K562 (cell line): ENCODE data around the gene PRM1. TPM values are rescaled to one million over a fixed set of nuclear protein-coding genes. Genes with fewer than 3 reads are reported as not detected.

ENCODE experiments used
- ATAC-seq: fragments of 200-7000 bp; cut with Tn5 transposase; 3 replicates; pipeline ENCODE4 v1.9.1; 2020; ENCODE audit warnings: moderate library complexity
- Bru-seq: library from RNA; stranded (reverse); fragments of 400-500 nt; gene quantifications from one replicate; lab custom pipeline; 2021; lab: Mats Ljungman, UMichigan
- BruChase-seq, 2 experiments: library from RNA; stranded (reverse); fragments of 400-500 nt; gene quantifications; one replicate each; lab custom pipeline; 2021; lab: Mats Ljungman, UMichigan
- BruUV-seq: library from RNA; stranded (reverse); fragments of 400-500 nt; replicated peaks from 2 replicates; lab custom pipeline; 2021; lab: Mats Ljungman, UMichigan
- CTCF ChIA-PET: fragments of 300-600 bp; formaldehyde crosslinking; extraction: SDS; loops from one replicate; lab custom pipeline; 2021; ENCODE audit warnings: low intra/inter-chr PET ratio; lab: Yijun Ruan, JAX
- POLR2A ChIA-PET: fragments of 300-600, 350-650 bp; sonication (Branson Sonifier 250); formaldehyde crosslinking; extraction: SDS; loops from one replicate; lab custom pipeline; 2021; ENCODE audit warnings: antibody characterized with exemption, inconsistent platforms; lab: Yijun Ruan, JAX
- DNase-seq, 4 experiments: peaks; one replicate each; pipeline versions ENCODE4 v3.0.0 to v3.0.0-alpha.2; 2011 to 2018; ENCODE audit warnings: low spot score in 3 of 4, mixed read lengths in 3 of 4; ENCODE audit errors: extremely low read depth in 1 of 4
- FAIRE-seq: peaks from 2 replicates; lab custom pipeline; 2011; peaks lifted over from hg19 to GRCh38; lab: Jason Lieb, UNC
- H2AFZ ChIP-seq: 2 replicates; pipeline ENCODE4 v1.6.0; 2011; ENCODE audit warnings: low read depth, low read length, control low read depth, inconsistent platforms
- H3K27ac ChIP-seq: fragments of 200-600 bp; 3 replicates; pipeline ENCODE4 v1.8.0; 2011; ENCODE audit warnings: low read depth, mild to moderate bottlenecking, control low read depth, inconsistent platforms, low read length, moderate library complexity, mixed read lengths; ENCODE audit errors: extremely low read depth
- H3K27me3 ChIP-seq, 2 experiments: fragments of 300-600 bp in 1 of 2; 2 replicates in 1 of 2; 3 replicates in 1 of 2; pipeline versions ENCODE4 v1.6.0 to v1.8.0; 2011; ENCODE audit warnings: inconsistent platforms in 2 of 2, low read length in 2 of 2, mild to moderate bottlenecking in 1 of 2, mixed read lengths in 1 of 2, moderate library complexity in 1 of 2; ENCODE audit not compliant: control insufficient read depth in 2 of 2, insufficient read depth in 2 of 2
- H3K36me3 ChIP-seq: fragments of 300-600 bp; 3 replicates; pipeline ENCODE4 v1.8.0; 2011; ENCODE audit warnings: mild to moderate bottlenecking, low read length, inconsistent platforms; ENCODE audit not compliant: control insufficient read depth, insufficient read depth
- H3K4me1 ChIP-seq, 2 experiments: fragments of 200-600 bp in 1 of 2; replicated peaks in 1 of 2; 2 replicates in 1 of 2; 3 replicates in 1 of 2; pipeline versions ENCODE4 v1.5.1 to v1.8.0; 2011; ENCODE audit warnings: inconsistent platforms in 2 of 2, low read length in 2 of 2, mild to moderate bottlenecking in 1 of 2, mixed read lengths in 1 of 2, moderate library complexity in 1 of 2; ENCODE audit not compliant: control insufficient read depth in 2 of 2, insufficient read depth in 2 of 2
- H3K4me2 ChIP-seq: 2 replicates; pipeline ENCODE4 v1.6.1; 2011; ENCODE audit warnings: low read length, control low read depth, inconsistent platforms, mixed read lengths; ENCODE audit not compliant: insufficient read depth
- H3K4me3 ChIP-seq: fragments of 200-600 bp; sonication (generic), shearing (Covaris generic); 2 replicates; pipeline ENCODE4 v1.5.1; 2016; ENCODE audit warnings: control low read depth, inconsistent platforms
- H3K79me2 ChIP-seq: fragments of 200-600 bp; 3 replicates; pipeline ENCODE4 v1.8.0; 2011; ENCODE audit warnings: low read length, inconsistent platforms; ENCODE audit not compliant: control insufficient read depth, insufficient read depth
- H3K9ac ChIP-seq, 2 experiments: 2 replicates each; pipeline versions ENCODE4 v1.6.0 to v1.6.1; 2011; ENCODE audit warnings: low read depth in 2 of 2, low read length in 2 of 2, control low read depth in 1 of 2, inconsistent platforms in 1 of 2, mild to moderate bottlenecking in 1 of 2, mixed read lengths in 1 of 2; ENCODE audit not compliant: insufficient read depth in 1 of 2
- H3K9me1 ChIP-seq: one replicate; pipeline ENCODE4 v1.6.0; 2011; ENCODE audit warnings: inconsistent platforms, mild to moderate bottlenecking, low read length, moderate library complexity; ENCODE audit not compliant: control insufficient read depth, insufficient read depth
- H3K9me3 ChIP-seq: replicated peaks from 2 replicates; pipeline ENCODE4 v1.5.1; 2011; ENCODE audit warnings: low read depth, low read length, inconsistent platforms; ENCODE audit not compliant: control insufficient read depth, insufficient read depth
- H4K20me1 ChIP-seq: replicated peaks from 2 replicates; pipeline ENCODE4 v1.6.1; 2011; ENCODE audit warnings: low read length, inconsistent platforms, mixed read lengths; ENCODE audit not compliant: control insufficient read depth, insufficient read depth
- NONO ChIP-seq, 2 experiments: fragments of 200-400 bp in 1 of 2; fragments of 450-650 bp in 1 of 2; formaldehyde crosslinking in 1 of 2; IDR thresholded peaks; 2 replicates each; pipeline ENCODE4 v1.6.1; 2017; ENCODE audit warnings: low read depth in 2 of 2, mild to moderate bottlenecking in 2 of 2, moderate library complexity in 2 of 2, low read length in 1 of 2
- SRF ChIP-seq, 2 experiments: fragments of 250-450, 450-650 bp in 1 of 2; sonication (Bioruptor Pico) in 1 of 2; sonication (generic) in 1 of 2; formaldehyde crosslinking; IDR thresholded peaks; 2 replicates each; pipeline versions ENCODE4 v1.5.0 to v1.5.1; 2020 to 2022; ENCODE audit warnings: mild to moderate bottlenecking in 1 of 2, missing genetic modification reagents in 1 of 2
- TAF9B ChIP-seq: fragments of 450-650 bp; IDR thresholded peaks from 2 replicates; pipeline ENCODE4 v1.6.1; 2018; ENCODE audit warnings: mild to moderate bottlenecking; ENCODE audit not compliant: partially characterized antibody
- WGBS: fragments of 100-300 bp; shearing (Covaris generic); methylation state at CpG from one replicate; pipeline ENCODE4 v1.1.6; 2016; ENCODE audit warnings: low coverage, mixed read lengths; ENCODE audit not compliant: insufficient coverage; ENCODE audit errors: missing lambda C conversion rate; 5-methylcytosine and 5-hydroxymethylcytosine counted together
- in situ Hi-C: fragments of 300-500 bp; cut with MboI; formaldehyde crosslinking; loops from 4 replicates; pipeline ENCODE4 v1.15.0; 2018; ENCODE audit warnings: inconsistent platforms, mixed read lengths
- intact Hi-C: fragments of 100-400 bp; cut with micrococcal nuclease; formaldehyde crosslinking; loops from 2 replicates; pipeline ENCODE4 v1.14.2; 2022
- long read RNA-seq, 3 experiments: library from polyadenylated mRNA in 2 of 3; library from RNA in 1 of 3; unstranded in 2 of 3; stranded (forward) in 1 of 3; transcript quantifications; one replicate each; pipeline ENCODE4 v2.0.0, GENCODE V29; 2019 to 2022
- polyA minus RNA-seq, 3 experiments: library from RNA; depleted of rRNA, polyadenylated mRNA; stranded (reverse); fragments of >200 nt; gene quantifications; 2 replicates each; pipeline ENCODE4 v1.2.3, GENCODE V29; 2011
- polyA plus RNA-seq, 8 experiments: library from polyadenylated mRNA; depleted of rRNA in 4 of 8; stranded (reverse) in 5 of 8; unstranded in 3 of 8; fragments of >200 nt; fragmentation: Nextera tagmentation in 2 of 8; fragmentation: Illumina TruSeq in 1 of 8; extraction: Ambion mirVana in 2 of 8; extraction: Trizol in 1 of 8; gene quantifications; 2 replicates each; pipeline versions ENCODE4 v1.2.1 to v1.2.3, GENCODE V29; 2011 to 2014; ENCODE audit warnings: inconsistent platforms in 1 of 8, missing spikeins in 1 of 8
- total RNA-seq, 7 experiments: library from RNA; depleted of rRNA in 6 of 7; stranded (reverse); fragments of >200 nt in 6 of 7; fragmentation: Illumina TruSeq in 2 of 7; extraction: Trizol in 2 of 7; gene quantifications; 2 replicates each; pipeline versions ENCODE4 v1.2.1 to v1.2.3, GENCODE V29; 2011 to 2021; ENCODE audit warnings: low replicate concordance in 1 of 7
- TF ChIP-seq, protein P1 (sequence below): sonication (generic); formaldehyde crosslinking; IDR thresholded peaks from 2 replicates; pipeline ENCODE4 v1.8.0; 2023; ENCODE audit warnings: mild to moderate bottlenecking, missing genetic modification reagents
- TF ChIP-seq, protein P2 (sequence below), 2 experiments: fragments of 450-650 bp; IDR thresholded peaks; 2 replicates each; pipeline ENCODE4 v1.6.1; 2018; ENCODE audit warnings: mild to moderate bottlenecking in 2 of 2, low read depth in 1 of 2; ENCODE audit not compliant: partially characterized antibody in 2 of 2

PRM1 gene, protein sequence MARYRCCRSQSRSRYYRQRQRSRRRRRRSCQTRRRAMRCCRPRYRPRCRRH
- not detected in 2 replicates for total RNA-seq (2011; cell fraction: chromatin; rRNA removed; ENCODE audit: low replicate concordance)
- total RNA-seq (2011; cell fraction: nucleolus; rRNA removed) = not detected in 2 replicates
- not detected in 2 replicates for total RNA-seq (2011; cell fraction: nucleoplasm; rRNA removed)
- not detected in 2 replicates for total RNA-seq (2014; rRNA removed)
- not detected in 2 replicates for total RNA-seq (2014; rRNA removed; fragmentation: Illumina TruSeq; extraction: Trizol)
- not detected in 2 replicates for total RNA-seq (2015; rRNA removed; fragmentation: Illumina TruSeq; extraction: Trizol)
- not detected in 2 replicates for total RNA-seq (2021)
- polyA plus RNA-seq (2011; rRNA removed) = not detected in 2 replicates
- polyA plus RNA-seq (2011; cell fraction: cytosol; rRNA removed) = not detected in 2 replicates
- polyA plus RNA-seq (2011; cell fraction: nucleus; rRNA removed) = not detected in 2 replicates
- polyA plus RNA-seq (2012) = not detected in 2 replicates
- not detected in 2 replicates for polyA plus RNA-seq (2014; fragmentation: Illumina TruSeq; extraction: Trizol)
- polyA plus RNA-seq (2014; fragmentation: Nextera tagmentation; extraction: Ambion mirVana) = not detected
- polyA plus RNA-seq (2014; rRNA removed) = not detected in 2 replicates
- not detected in 2 replicates for polyA minus RNA-seq (2011; rRNA and poly(A)+ RNA removed)
- not detected in 2 replicates for polyA minus RNA-seq (2011; cell fraction: cytosol; rRNA and poly(A)+ RNA removed)
- polyA minus RNA-seq (2011; cell fraction: nucleus; rRNA and poly(A)+ RNA removed) = not detected in 2 replicates
- Bru-seq, nascent RNA = not detected
- BruChase-seq, experiment 1, labeled RNA remaining after a 2-hour chase = not detected
- not detected for BruChase-seq, experiment 2, labeled RNA remaining after a 6-hour chase
- long read RNA-seq, experiment 1 = 0 reads
- long read RNA-seq, experiment 2 = 0 reads
- long read RNA-seq, experiment 3 = 0 reads

DNA sequence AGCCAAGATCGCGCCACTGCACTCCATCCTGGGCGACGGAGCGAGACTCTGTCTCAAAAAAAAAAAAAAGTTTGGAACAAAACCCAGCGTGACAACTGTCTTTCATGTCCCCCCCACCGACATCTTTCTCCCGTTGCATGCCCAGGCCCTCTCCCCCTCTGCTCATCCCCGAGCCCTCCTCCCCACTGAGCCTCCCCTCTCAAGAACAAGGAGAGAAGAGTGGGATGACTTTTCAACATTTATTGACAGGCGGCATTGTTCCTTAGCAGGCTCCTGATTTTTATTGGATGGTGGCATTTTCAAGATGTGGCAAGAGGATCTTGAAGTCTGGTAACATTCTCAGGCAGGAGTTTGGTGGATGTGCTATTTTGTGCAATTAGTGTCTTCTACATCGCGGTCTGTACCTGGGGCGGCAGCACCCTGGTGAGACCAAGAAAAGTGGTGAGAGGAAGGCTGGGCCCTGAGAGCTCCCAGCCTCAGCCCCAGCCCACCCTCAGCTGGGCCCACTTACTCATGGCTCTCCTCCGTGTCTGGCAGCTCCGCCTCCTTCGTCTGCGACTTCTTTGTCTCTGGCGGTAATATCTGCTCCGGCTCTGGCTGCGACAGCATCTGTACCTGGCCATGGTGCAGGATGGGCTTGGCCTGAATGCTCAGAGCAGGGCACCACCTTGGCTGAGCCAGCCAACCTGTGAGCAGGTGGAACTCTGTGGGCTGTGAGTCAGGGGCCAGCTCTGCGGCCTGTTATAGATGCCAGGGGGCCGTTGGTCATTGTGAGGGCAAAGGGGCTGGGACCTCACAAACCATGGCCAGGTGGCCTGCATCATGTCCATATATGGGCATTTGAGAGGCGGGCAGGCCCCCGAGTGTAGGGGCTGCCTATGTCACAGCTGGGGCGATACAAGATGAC, at the start of gene PRM1:
PRM1 (minus strand) TSS at position 715 of the 907 bp plus-strand sequence; CDS start at position 623, 92 bp downstream.
- Histone ChIP-seq H3K4me2 (no peak within 1 kb of the TSS), H3K9me3 (no peaks in the 10 kb centered on the region), H3K79me2 (no peaks in the 10 kb centered on the region), H3K36me3 (no peaks in the 10 kb centered on the region), H2AFZ (no peak within 1 kb of the TSS), H3K9me1 (no peaks in the 10 kb centered on the region), H3K27ac (no peak within 1 kb of the TSS), H3K9ac (no peak within 1 kb of the TSS; a peak in 1 of 4 replicates), H3K27me3 (peaks cover 47 to 50% of the 10 kb centered on the region in 2 experiments), H3K4me3 (no peak within 1 kb of the TSS), H3K4me1 (peaks cover 0 to 8% of the 10 kb centered on the region in 2 experiments; a peak in 2 of 5 replicates), H4K20me1 (peaks cover 6% of the 10 kb centered on the region; the same call in 1 of the 2 replicates)
- ATAC-seq (no peak), DNase-seq (no peak), FAIRE-seq (no peak)
- intact Hi-C loops = no loop called here
- ChIA-PET CTCF (no interaction called here), POLR2A (no interaction called here)
- BruUV-seq = no TSS peak
- TF ChIP-seq SRF (CRISPR knock-in tag; IDR thresholded peaks at IDR 0.05) (peak in 1 of 2 experiments; percentile 82; a peak in 2 of 4 replicates), TAF9B (no peak), NONO (IDR thresholded peaks at IDR 0.05; ENCODE audit: low read depth in 2 of 2, low read length in 1 of 2) (no peak)
- TF ChIP-seq, protein P1, sequence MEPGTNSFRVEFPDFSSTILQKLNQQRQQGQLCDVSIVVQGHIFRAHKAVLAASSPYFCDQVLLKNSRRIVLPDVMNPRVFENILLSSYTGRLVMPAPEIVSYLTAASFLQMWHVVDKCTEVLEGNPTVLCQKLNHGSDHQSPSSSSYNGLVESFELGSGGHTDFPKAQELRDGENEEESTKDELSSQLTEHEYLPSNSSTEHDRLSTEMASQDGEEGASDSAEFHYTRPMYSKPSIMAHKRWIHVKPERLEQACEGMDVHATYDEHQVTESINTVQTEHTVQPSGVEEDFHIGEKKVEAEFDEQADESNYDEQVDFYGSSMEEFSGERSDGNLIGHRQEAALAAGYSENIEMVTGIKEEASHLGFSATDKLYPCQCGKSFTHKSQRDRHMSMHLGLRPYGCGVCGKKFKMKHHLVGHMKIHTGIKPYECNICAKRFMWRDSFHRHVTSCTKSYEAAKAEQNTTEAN = no peak
- TF ChIP-seq, protein P2, sequence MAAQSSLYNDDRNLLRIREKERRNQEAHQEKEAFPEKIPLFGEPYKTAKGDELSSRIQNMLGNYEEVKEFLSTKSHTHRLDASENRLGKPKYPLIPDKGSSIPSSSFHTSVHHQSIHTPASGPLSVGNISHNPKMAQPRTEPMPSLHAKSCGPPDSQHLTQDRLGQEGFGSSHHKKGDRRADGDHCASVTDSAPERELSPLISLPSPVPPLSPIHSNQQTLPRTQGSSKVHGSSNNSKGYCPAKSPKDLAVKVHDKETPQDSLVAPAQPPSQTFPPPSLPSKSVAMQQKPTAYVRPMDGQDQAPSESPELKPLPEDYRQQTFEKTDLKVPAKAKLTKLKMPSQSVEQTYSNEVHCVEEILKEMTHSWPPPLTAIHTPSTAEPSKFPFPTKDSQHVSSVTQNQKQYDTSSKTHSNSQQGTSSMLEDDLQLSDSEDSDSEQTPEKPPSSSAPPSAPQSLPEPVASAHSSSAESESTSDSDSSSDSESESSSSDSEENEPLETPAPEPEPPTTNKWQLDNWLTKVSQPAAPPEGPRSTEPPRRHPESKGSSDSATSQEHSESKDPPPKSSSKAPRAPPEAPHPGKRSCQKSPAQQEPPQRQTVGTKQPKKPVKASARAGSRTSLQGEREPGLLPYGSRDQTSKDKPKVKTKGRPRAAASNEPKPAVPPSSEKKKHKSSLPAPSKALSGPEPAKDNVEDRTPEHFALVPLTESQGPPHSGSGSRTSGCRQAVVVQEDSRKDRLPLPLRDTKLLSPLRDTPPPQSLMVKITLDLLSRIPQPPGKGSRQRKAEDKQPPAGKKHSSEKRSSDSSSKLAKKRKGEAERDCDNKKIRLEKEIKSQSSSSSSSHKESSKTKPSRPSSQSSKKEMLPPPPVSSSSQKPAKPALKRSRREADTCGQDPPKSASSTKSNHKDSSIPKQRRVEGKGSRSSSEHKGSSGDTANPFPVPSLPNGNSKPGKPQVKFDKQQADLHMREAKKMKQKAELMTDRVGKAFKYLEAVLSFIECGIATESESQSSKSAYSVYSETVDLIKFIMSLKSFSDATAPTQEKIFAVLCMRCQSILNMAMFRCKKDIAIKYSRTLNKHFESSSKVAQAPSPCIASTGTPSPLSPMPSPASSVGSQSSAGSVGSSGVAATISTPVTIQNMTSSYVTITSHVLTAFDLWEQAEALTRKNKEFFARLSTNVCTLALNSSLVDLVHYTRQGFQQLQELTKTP (IDR thresholded peaks at IDR 0.05; ENCODE audit: low read depth in 1 of 2, partially characterized antibody in 2 of 2) = no peak
- 14% methylated on average over 16 of the region's 25 CpGs for WGBS
- in situ Hi-C loops = no loop called here
